AG04449 (cell line): Measurements from ENCODE around the gene GOLT1A.
A peak's percentile ranks its signal among the peaks of the same experiment; 100 is the strongest.

Experiments
- CTCF ChIA-PET: fragments of 350-600 bp; formaldehyde crosslinking; extraction: SDS; loops from one replicate; lab custom pipeline; 2021; ENCODE audit warnings: antibody characterized with exemption; lab: Yijun Ruan, JAX
- POLR2A ChIA-PET: fragments of 400-600, 350-600 bp; formaldehyde crosslinking; extraction: SDS; loops from one replicate; lab custom pipeline; 2020; ENCODE audit warnings: antibody characterized with exemption, inconsistent platforms; lab: Yijun Ruan, JAX
- DNase-seq: peaks from one replicate; pipeline ENCODE4 v3.0.0-alpha.2; 2010; ENCODE audit warnings: low read depth, low spot score
- H3K4me3 ChIP-seq: 2 replicates; pipeline ENCODE4 v1.5.1; 2011; ENCODE audit warnings: low read depth, mild to moderate bottlenecking, control low read depth, low read length
- CTCF ChIP-seq: IDR thresholded peaks from one replicate; pipeline ENCODE4 v1.5.1; 2011; ENCODE audit warnings: mild to moderate bottlenecking, moderate library complexity, low read length, control low read depth, inconsistent platforms; ENCODE audit not compliant: insufficient read depth; ENCODE audit errors: missing control alignments

The GOLT1A gene

DNA sequence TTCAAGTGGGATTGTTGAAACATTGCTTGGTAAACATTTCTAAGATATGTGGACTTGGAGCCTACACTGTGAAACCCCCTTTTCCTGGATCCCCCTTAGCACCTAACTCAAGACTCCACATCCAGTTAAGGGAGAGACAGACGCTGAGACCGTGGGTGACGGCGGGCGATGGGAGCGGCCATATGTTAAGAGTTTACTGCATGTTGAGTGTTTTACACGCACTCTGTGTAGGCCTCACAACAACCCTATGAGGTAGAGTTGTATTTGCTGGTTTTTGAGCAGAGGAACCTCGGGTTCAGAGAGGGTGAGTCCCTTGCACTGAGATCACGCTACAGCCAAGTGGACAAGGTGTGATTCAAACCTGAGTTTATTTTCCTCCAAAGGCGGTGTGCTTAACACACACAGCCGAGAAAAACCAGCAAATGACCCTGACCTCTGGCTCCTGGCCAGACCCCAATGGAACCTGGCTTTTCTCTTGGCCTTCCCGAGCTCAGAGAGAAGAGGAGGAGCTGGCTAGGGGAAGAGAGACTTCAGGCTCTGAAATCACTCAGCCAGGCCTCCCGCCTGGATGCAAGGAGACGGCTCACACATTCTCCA lies 46.9 kb upstream of the GOLT1A start:
- ChIA-PET CTCF (interaction anchor here (1.1 to 15.3 kb wide), 8 partner anchors 23 to 106 kb away, joined by 4 to 335 read pairs (median 14); partner anchors contain the start of genes GOLT1A and PLEKHA6), POLR2A (no interaction called here)
- no peak overlapping the region for H3K4me3 ChIP-seq
- TF ChIP-seq CTCF, result no peak
- no peak for DNase-seq

GRCh38 chr1:204259782-204260181 lies 46.0 kb upstream of the GOLT1A start:
- POLR2A ChIA-PET, result no interaction called here
- TF ChIP-seq CTCF, result no peak
- CTCF ChIA-PET, result interaction anchor here (0.9 to 15.3 kb wide), 14 partner anchors 11 to 246 kb away, joined by 3 to 335 read pairs (median 9); partner anchors contain the start of genes GOLT1A, PLEKHA6 and REN
- no peak for DNase-seq
- no peak overlapping the region for H3K4me3 ChIP-seq

- POLR2A ChIA-PET, result interaction anchor here (0.7 kb wide), 1 partner anchor 148 kb away, joined by 3 read pairs; no protein-coding TSS in a partner anchor
- CTCF ChIA-PET, result interaction anchor here (0.9 to 15.3 kb wide), 34 partner anchors 11 to 247 kb away, joined by 3 to 335 read pairs (median 8); partner anchors contain the start of genes ETNK2, GOLT1A, PLEKHA6 and REN
- no peak for DNase-seq
- no peak overlapping the region for H3K4me3 ChIP-seq
- TF ChIP-seq CTCF, result no peak
Measured at GRCh38 chr1:204259196-204259595, 45.4 kb upstream of the GOLT1A start.

GRCh38 chr1:204258213-204259115 lies 44.7 kb upstream of the GOLT1A start:
- no peak for DNase-seq
- POLR2A ChIA-PET, result interaction anchor here (0.7 kb wide), 1 partner anchor 149 kb away, joined by 3 read pairs; no protein-coding TSS in a partner anchor
- CTCF ChIA-PET, result interaction anchor here (0.6 to 15.3 kb wide), 56 partner anchors 11 to 387 kb away, joined by 3 to 335 read pairs (median 6); partner anchors contain the start of genes ETNK2, GOLT1A, PLEKHA6 and REN
- no peak overlapping the region for H3K4me3 ChIP-seq
- peak; percentile 86 for TF ChIP-seq CTCF

GRCh38 chr1:204257446-204257845 lies 43.7 kb upstream of the GOLT1A start:
- DNase-seq, result no peak
- no peak overlapping the region for H3K4me3 ChIP-seq
- POLR2A ChIA-PET, result no interaction called here
- TF ChIP-seq CTCF, result no peak
- CTCF ChIA-PET, result interaction anchor here (1.0 to 15.3 kb wide), 30 partner anchors 8 to 246 kb away, joined by 3 to 335 read pairs (median 9); partner anchors contain the start of genes GOLT1A and PLEKHA6

DNA sequence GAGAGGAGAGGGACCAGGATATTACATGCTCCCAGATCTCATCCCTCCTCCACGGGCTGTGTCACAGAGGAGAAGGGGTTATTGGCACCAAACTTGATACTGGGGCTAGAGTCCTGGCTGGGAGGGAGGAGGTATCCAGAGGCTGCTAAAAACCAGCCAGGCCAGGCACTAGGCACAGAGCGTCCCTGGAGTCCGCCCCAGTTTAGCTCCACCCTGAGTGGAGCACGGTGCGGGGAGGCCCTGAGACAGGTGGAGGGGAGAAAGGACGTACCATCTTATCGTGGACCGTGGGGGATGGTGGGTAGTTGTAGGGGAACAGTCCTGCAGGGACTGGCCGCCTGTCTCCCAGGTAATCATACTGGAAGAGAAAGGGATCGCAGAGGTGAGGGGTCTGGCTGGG lies 42.7 kb upstream of the GOLT1A start:
- no peak for DNase-seq
- ChIA-PET CTCF (interaction anchor here (0.6 to 15.3 kb wide), 18 partner anchors 9 to 246 kb away, joined by 3 to 335 read pairs (median 6); partner anchors contain the start of gene PLEKHA6), POLR2A (no interaction called here)
- TF ChIP-seq CTCF, result no peak
- no peak overlapping the region for H3K4me3 ChIP-seq
